ENCODE results near the gene ZYX. TPM values are rescaled to one million over a fixed set of nuclear protein-coding genes. Genes with fewer than 3 reads are reported as not detected.
A peak's percentile ranks its signal among the peaks of the same experiment; 100 is the strongest.

Gene ZYX
- total RNA-seq, 6 donors from 2014 or later = 44.6 to 345 (median 222) TPM

DNA sequence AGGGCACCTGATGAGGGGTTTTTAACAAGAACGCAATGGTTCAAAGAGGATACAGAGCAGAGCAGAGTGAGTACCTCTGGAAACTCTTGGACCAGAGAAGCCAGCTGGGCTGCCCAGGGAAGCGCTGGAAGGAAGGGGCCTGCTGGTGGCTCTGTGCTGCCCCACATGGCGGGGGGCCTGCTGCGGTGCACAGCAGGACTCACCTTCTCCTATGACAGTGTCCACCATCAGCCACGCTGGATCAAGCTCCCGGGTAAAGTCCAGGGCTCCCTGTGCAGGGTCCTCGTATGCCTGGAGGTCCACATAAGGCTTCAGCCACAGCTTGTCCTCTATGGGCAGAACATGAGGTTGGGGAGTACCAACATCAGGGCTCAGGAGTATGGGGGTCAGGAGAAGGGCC, 15.0 kb downstream of the ZYX start:
- 70 to 80% methylated on average over 4 to 7 of the region's 7 CpGs for WGBS, 2 donors
- peaks cover 41 to 52% (median 45%) of the 10 kb centered on the region in 4 donors for H3K4me1 ChIP-seq
- no peak for TF ChIP-seq POLR2A (IDR thresholded peaks at IDR 0.05)
- no peak for TF ChIP-seq EP300 (IDR thresholded peaks at IDR 0.05)
- TF ChIP-seq POLR2AphosphoS5 (IDR thresholded peaks at IDR 0.05) = no peak
- TF ChIP-seq CTCF (IDR thresholded peaks at IDR 0.05) = no peak

DNA sequence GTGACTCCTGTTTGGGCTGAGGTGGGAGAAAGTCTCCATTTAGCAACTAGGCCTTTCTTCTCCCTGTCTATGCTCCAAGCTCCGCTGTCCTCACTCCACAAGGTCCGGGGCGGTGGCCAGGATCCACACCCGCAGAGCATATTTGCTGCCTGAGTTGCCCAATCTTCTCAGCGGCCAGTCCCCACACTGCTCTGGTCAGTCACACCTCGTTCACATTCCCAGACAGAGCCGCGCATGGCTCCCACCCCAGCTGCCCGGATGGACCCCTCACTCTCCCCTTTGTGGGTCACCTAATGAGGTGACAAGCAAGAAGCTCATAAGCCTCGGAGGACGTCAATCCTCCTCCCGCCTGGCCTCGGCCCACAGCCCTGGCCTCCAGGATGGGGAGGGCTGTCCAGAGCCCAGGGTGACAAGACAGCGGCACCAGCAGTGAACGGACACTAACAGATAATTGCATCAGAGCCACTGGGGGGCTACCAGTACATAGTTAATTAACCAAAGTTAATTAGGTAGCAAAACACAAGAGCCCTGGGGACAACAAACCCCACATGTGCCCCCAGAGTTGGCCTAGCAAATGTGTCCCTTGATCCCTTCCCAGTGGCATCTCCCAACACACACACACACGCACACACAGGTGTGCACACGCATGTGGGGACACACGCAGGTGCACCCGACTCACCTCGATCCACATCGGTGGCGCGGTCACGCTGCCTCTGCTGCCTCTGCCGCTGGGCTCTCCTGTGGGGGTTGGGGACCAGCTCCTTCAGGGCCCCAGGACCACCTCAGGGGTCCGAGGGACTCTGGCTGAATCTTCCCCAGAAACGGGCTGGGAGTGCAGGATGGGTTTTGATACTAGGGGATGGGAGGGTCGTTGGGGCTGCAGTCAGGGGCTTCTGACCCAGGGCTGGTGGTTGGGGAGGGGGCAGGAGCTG, 15.7 kb downstream of the ZYX start:
- Histone ChIP-seq H3K4me1 (peaks cover 33 to 45% (median 38%) of the 10 kb centered on the region in 4 donors), H3K27me3 (no peaks in the 10 kb centered on the region), H3K27ac (peak overlapping the region in 3 of 4 donors; percentile 10 to 61 (median 19)), H3K36me3 (peaks cover 0 to 20% (median 2%) of the 10 kb centered on the region in 4 donors), H3K9me3 (no peaks in the 10 kb centered on the region), H3K4me3 (no peak overlapping the region)
- DNase-seq = peak in 1 of 2 donors; percentile 81
- ATAC-seq (ENCODE audit: low FRiP score in 2 of 2) = peak; percentile 52 to 54
- TF ChIP-seq POLR2AphosphoS5 (IDR thresholded peaks at IDR 0.05) (peak; percentile 64 to 72), CTCF (IDR thresholded peaks at IDR 0.05) (no peak)
- 82 to 90% methylated on average over 21 to 28 of the region's 28 CpGs for WGBS, 2 donors

More for the DNA sequence above, 15.0 kb downstream of the ZYX start:
- no peaks in the 10 kb centered on the region for H3K27me3 ChIP-seq
- no peak for DNase-seq
- ATAC-seq (ENCODE audit: low FRiP score in 2 of 2) = no peak
- H3K36me3 ChIP-seq = peaks cover 3 to 26% (median 9%) of the 10 kb centered on the region in 4 donors
- H3K27ac ChIP-seq = peak overlapping the region; percentile 41 to 62 (median 60)
- no peaks in the 10 kb centered on the region for H3K9me3 ChIP-seq
- peak overlapping the region in 1 of 4 donors; percentile 14 for H3K4me3 ChIP-seq

- no peaks in the 10 kb centered on the region for H3K27me3 ChIP-seq
- peaks cover 23 to 34% (median 29%) of the 10 kb centered on the region in 4 donors for H3K4me1 ChIP-seq
- TF ChIP-seq CTCF (IDR thresholded peaks at IDR 0.05) (no peak), POLR2AphosphoS5 (IDR thresholded peaks at IDR 0.05) (no peak), EP300 (IDR thresholded peaks at IDR 0.05) (no peak), POLR2A (IDR thresholded peaks at IDR 0.05) (no peak)
- peaks cover 0 to 11% (median 0%) of the 10 kb centered on the region in 4 donors for H3K36me3 ChIP-seq
- 89 to 94% methylated on average over 14 to 16 of the region's 16 CpGs for WGBS, 2 donors
- ATAC-seq (ENCODE audit: low FRiP score in 2 of 2) = no peak
- H3K4me3 ChIP-seq = no peak overlapping the region
- peak in 1 of 2 donors; percentile 60 for DNase-seq
- H3K9me3 ChIP-seq = no peaks in the 10 kb centered on the region
- H3K27ac ChIP-seq = no peak overlapping the region
Measured at GRCh38 chr7:143397710-143398530, 16.8 kb downstream of the ZYX start.

DNA sequence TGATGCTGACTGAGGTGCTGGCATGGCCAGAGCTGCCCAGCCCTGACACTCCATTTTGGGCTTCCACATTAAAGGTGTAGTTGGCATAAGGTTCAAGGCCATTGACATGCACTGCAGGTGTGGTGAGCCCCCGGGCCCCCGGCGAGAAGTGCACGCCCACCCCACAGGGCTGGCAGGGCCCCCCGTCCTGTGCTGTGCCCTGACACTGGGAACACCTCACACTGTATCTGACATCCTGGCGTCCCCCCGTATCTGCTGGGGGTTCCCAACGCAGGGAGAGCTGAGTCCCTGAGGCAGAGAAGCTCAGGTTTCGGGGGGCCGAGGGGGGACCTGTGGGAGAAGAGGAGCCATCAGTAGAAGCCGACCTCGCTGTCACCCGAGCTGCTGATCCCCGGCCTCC, 17.5 kb downstream of the ZYX start:
- TF ChIP-seq CTCF (IDR thresholded peaks at IDR 0.05) (no peak), EP300 (IDR thresholded peaks at IDR 0.05) (no peak), POLR2A (IDR thresholded peaks at IDR 0.05) (no peak), POLR2AphosphoS5 (IDR thresholded peaks at IDR 0.05) (no peak)
- WGBS, 2 donors = 87 to 92% methylated on average over 3 to 14 of the region's 14 CpGs
- H3K4me3 ChIP-seq = no peak overlapping the region
- H3K27me3 ChIP-seq = no peaks in the 10 kb centered on the region
- ATAC-seq (ENCODE audit: low FRiP score in 2 of 2) = no peak
- peaks cover 0 to 5% (median 0%) of the 10 kb centered on the region in 4 donors for H3K36me3 ChIP-seq
- peak in 1 of 2 donors; percentile 79 for DNase-seq
- peaks cover 16 to 27% (median 22%) of the 10 kb centered on the region in 4 donors for H3K4me1 ChIP-seq
- no peaks in the 10 kb centered on the region for H3K9me3 ChIP-seq
- H3K27ac ChIP-seq = no peak overlapping the region
